Peyer's patch (tissue), 4 donors: ENCODE data around the gene COL8A1. TPM values are rescaled to one million over a fixed set of nuclear protein-coding genes. Genes with fewer than 3 reads are reported as not detected.

ENCODE experiments used
- DNase-seq, 3 donors: peaks; one replicate each; pipeline ENCODE4 v3.0.0-alpha.2; 2017 to 2019
- H3K27ac ChIP-seq, 4 donors: fragments of 200-600 bp; sonication (generic); one replicate each; pipeline ENCODE4 v1.5.1; 2016 to 2019
- H3K27me3 ChIP-seq, 2 donors: fragments of 200-600 bp; sonication (generic); one replicate each; pipeline ENCODE4 v1.5.1; 2019
- H3K36me3 ChIP-seq, 3 donors: fragments of 200-600 bp; sonication (generic); one replicate each; pipeline ENCODE4 v1.5.1; 2016 to 2019
- H3K4me1 ChIP-seq, 4 donors: fragments of 200-600 bp; sonication (generic); one replicate each; pipeline ENCODE4 v1.5.1; 2016 to 2019
- H3K4me3 ChIP-seq, 4 donors: fragments of 200-600 bp; sonication (generic); 1 replicate in 3 of 4; 2 replicates in 1 of 4; pipeline ENCODE4 v1.5.1; 2016 to 2019; ENCODE audit warnings: mild to moderate bottlenecking in 1 of 4
- H3K9me3 ChIP-seq, 4 donors: fragments of 200-600 bp; sonication (generic); one replicate each; pipeline ENCODE4 v1.5.1; 2016 to 2019; ENCODE audit warnings: mild to moderate bottlenecking in 1 of 4
- CTCF ChIP-seq, 6 experiments: fragments of 450-650 bp in 4 of 6; fragments of 200-600 bp in 2 of 6; sonication (generic) in 1 of 6; IDR thresholded peaks; one replicate each; pipeline ENCODE4 v1.5.1; 2017 to 2019; ENCODE audit warnings: antibody characterized with exemption in 6 of 6, mild to moderate bottlenecking in 3 of 6, moderate library complexity in 1 of 6
- POLR2A ChIP-seq, 2 donors: fragments of 450-650 bp; IDR thresholded peaks; one replicate each; pipeline ENCODE4 v1.5.1; 2017; ENCODE audit warnings: antibody characterized with exemption in 2 of 2, mild to moderate bottlenecking in 2 of 2, moderate library complexity in 2 of 2
- total RNA-seq, 4 donors: library from RNA; depleted of rRNA; stranded (reverse); fragments of >200 nt; gene quantifications; one replicate each; pipeline ENCODE4 v1.1.0, GENCODE V29; 2016

COL8A1 gene
- total RNA-seq, 4 donors from 2014 or later = 2.3 to 5.3 (median 3.3) TPM; not detected in 1

- Histone ChIP-seq H3K9me3 (no peaks in the 10 kb centered on the region), H3K27ac (no peak overlapping the region), H3K4me3 (no peak overlapping the region), H3K27me3 (peaks cover 0 to 7% of the 10 kb centered on the region in 2 donors), H3K4me1 (peaks cover 0 to 10% (median 0%) of the 10 kb centered on the region in 4 donors), H3K36me3 (no peaks in the 10 kb centered on the region)
- TF ChIP-seq CTCF (IDR thresholded peaks at IDR 0.05) = no peak
- TF ChIP-seq POLR2A (IDR thresholded peaks at IDR 0.05) = no peak
- no peak for DNase-seq
These were observed 3.5 kb upstream of the COL8A1 start for GRCh38 chr3:99634881-99635280.

GRCh38 chr3:99635348-99635747 lies 3.0 kb upstream of the COL8A1 start:
- Histone ChIP-seq H3K27ac (no peak overlapping the region), H3K36me3 (no peaks in the 10 kb centered on the region), H3K4me1 (peaks cover 0 to 10% (median 0%) of the 10 kb centered on the region in 4 donors), H3K27me3 (peaks cover 0 to 7% of the 10 kb centered on the region in 2 donors), H3K9me3 (no peaks in the 10 kb centered on the region), H3K4me3 (no peak overlapping the region)
- TF ChIP-seq CTCF (IDR thresholded peaks at IDR 0.05) (no peak), POLR2A (IDR thresholded peaks at IDR 0.05) (no peak)
- DNase-seq = no peak

GRCh38 chr3:99637016-99637367 lies 1.4 kb upstream of the COL8A1 start:
- Histone ChIP-seq H3K27ac (peak overlapping the region in 1 of 4 donors; percentile 40), H3K27me3 (peaks cover 0 to 7% of the 10 kb centered on the region in 2 donors), H3K4me3 (peak overlapping the region in 1 of 4 donors; percentile 42), H3K9me3 (no peaks in the 10 kb centered on the region), H3K36me3 (no peaks in the 10 kb centered on the region), H3K4me1 (peaks cover 0 to 10% (median 0%) of the 10 kb centered on the region in 4 donors)
- DNase-seq = no peak
- no peak for TF ChIP-seq CTCF (IDR thresholded peaks at IDR 0.05)
- TF ChIP-seq POLR2A (IDR thresholded peaks at IDR 0.05) = no peak

GRCh38 chr3:99637368-99638111 lies 854 bp upstream of the COL8A1 start:
- Histone ChIP-seq H3K4me1 (peaks cover 0 to 10% (median 0%) of the 10 kb centered on the region in 4 donors), H3K9me3 (no peaks in the 10 kb centered on the region), H3K36me3 (no peaks in the 10 kb centered on the region), H3K27ac (peak overlapping the region in 2 of 4 donors; percentile 14 to 40), H3K27me3 (peaks cover 0 to 7% of the 10 kb centered on the region in 2 donors), H3K4me3 (peak overlapping the region in 3 of 4 donors; percentile 7 to 42 (median 37))
- DNase-seq = no peak
- no peak for TF ChIP-seq CTCF (IDR thresholded peaks at IDR 0.05)
- no peak for TF ChIP-seq POLR2A (IDR thresholded peaks at IDR 0.05)

- H3K9me3 ChIP-seq = no peaks in the 10 kb centered on the region
- no peak for TF ChIP-seq CTCF (IDR thresholded peaks at IDR 0.05)
- no peak for TF ChIP-seq POLR2A (IDR thresholded peaks at IDR 0.05)
- no peak overlapping the region for H3K27ac ChIP-seq
- peaks cover 0 to 10% (median 0%) of the 10 kb centered on the region in 4 donors for H3K4me1 ChIP-seq
- no peak overlapping the region for H3K4me3 ChIP-seq
- DNase-seq = no peak
- H3K27me3 ChIP-seq = peaks cover 0 to 7% of the 10 kb centered on the region in 2 donors
- no peaks in the 10 kb centered on the region for H3K36me3 ChIP-seq
These were observed 1.2 kb downstream of the COL8A1 start for GRCh38 chr3:99639579-99639978.
